Measurements from ENCODE around the gene DDX39A. TPM values are rescaled to one million over a fixed set of nuclear protein-coding genes. Genes with fewer than 3 reads are reported as not detected.

DDX39A gene
- total and polyA plus RNA-seq, 2 donors (not counting 1 experiment from before 2014, with no cell fraction given), result 178 to 393 TPM

DNA sequence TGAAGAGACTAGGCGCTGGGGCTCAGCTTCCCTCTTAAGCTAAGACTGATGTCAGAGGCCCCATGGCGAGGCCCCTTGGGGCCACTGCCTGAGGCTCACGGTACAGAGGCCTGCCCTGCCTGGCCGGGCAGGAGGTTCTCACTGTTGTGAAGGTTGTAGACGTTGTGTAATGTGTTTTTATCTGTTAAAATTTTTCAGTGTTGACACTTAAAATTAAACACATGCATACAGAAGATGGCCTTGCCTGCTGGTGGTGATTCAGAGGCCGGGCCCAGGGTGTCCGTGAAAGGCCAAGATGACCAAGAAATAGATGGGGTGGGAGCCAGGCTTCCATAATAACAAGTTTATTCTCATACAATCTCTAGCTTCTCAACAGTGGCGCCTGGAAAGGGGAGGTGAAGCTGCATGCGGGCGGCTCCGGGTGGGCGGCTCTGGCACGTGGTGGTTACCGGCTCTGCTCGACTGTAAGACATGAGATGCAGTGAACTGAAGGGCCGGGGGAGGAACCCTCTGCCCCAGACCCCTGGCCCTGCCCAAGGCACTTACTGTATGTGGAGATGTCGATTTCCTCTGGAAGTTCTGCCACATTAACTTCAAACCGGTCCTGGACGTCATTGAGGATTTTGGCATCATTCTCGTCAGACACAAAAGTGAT lies 10.5 kb downstream of the DDX39A start:
- ChIA-PET CTCF (interaction anchor here (3.2 to 8.9 kb wide), 4 partner anchors 27 to 272 kb away, joined by 14 to 213 read pairs (median 39); partner anchors contain the start of genes ADGRE5 and ASF1B), POLR2A (interaction anchor here (0.8 to 1.5 kb wide), 2 partner anchors 27 to 272 kb away, joined by 3 to 4 read pairs; partner anchors contain the start of genes ADGRE5 and ASF1B)
- peaks cover 0 to 89% of the 10 kb centered on the region in 2 experiments for H3K36me3 ChIP-seq (replicated peaks in 1 of 2; ENCODE audit: control extremely low read depth in 1 of 2, control insufficient read depth in 1 of 2, extremely low read depth in 1 of 2, insufficient read depth in 2 of 2, low read length in 1 of 2)
- H3K4me3 ChIP-seq (ENCODE audit: control extremely low read depth in 1 of 5, extremely low read depth in 1 of 5, insufficient read depth in 1 of 5, low read depth in 2 of 5, low read length in 4 of 5), result no peak overlapping the region
- H3K9me3 ChIP-seq (ENCODE audit: control extremely low read depth in 1 of 3, control insufficient read depth in 2 of 3, insufficient read depth in 1 of 3, low read length in 2 of 3), result peaks cover 0 to 5% (median 0%) of the 10 kb centered on the region in 3 donors
- H4K20me1 ChIP-seq (ENCODE audit: control insufficient read depth, insufficient read depth, low read length, poor library complexity, severe bottlenecking), result peaks cover 74% of the 10 kb centered on the region
- no peak overlapping the region for H2AFZ ChIP-seq (ENCODE audit: insufficient read depth, low read depth, low read length, poor library complexity, severe bottlenecking)
- TF ChIP-seq EZH2 (IDR thresholded peaks at IDR 0.05; ENCODE audit: borderline replicate concordance, insufficient read depth, low read depth, low read length, poor library complexity, severe bottlenecking), result no peak
- TF ChIP-seq, protein P1, sequence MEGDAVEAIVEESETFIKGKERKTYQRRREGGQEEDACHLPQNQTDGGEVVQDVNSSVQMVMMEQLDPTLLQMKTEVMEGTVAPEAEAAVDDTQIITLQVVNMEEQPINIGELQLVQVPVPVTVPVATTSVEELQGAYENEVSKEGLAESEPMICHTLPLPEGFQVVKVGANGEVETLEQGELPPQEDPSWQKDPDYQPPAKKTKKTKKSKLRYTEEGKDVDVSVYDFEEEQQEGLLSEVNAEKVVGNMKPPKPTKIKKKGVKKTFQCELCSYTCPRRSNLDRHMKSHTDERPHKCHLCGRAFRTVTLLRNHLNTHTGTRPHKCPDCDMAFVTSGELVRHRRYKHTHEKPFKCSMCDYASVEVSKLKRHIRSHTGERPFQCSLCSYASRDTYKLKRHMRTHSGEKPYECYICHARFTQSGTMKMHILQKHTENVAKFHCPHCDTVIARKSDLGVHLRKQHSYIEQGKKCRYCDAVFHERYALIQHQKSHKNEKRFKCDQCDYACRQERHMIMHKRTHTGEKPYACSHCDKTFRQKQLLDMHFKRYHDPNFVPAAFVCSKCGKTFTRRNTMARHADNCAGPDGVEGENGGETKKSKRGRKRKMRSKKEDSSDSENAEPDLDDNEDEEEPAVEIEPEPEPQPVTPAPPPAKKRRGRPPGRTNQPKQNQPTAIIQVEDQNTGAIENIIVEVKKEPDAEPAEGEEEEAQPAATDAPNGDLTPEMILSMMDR (IDR thresholded peaks at IDR 0.05), result no peak
- no peak overlapping the region for H3K27ac ChIP-seq (ENCODE audit: low read length in 2 of 2)
- ATAC-seq (ENCODE audit: low read depth) (peak; percentile 15), DNase-seq (peak; percentile 56)
- intact Hi-C loops (cut with micrococcal nuclease), result no loop called here
- H3K4me1 ChIP-seq (ENCODE audit: control insufficient read depth in 2 of 2, insufficient read depth in 2 of 2, low read length in 2 of 2), result peaks cover 8 to 37% of the 10 kb centered on the region in 2 donors
- H3K9ac ChIP-seq (ENCODE audit: low read length), result no peak overlapping the region
- 82% methylated on average over 13 of the region's 20 CpGs for WGBS (ENCODE audit: insufficient coverage)
- no peaks in the 10 kb centered on the region for H3K27me3 ChIP-seq (replicated peaks in 1 of 4; ENCODE audit: control extremely low read depth in 1 of 4, control insufficient read depth in 3 of 4, insufficient read depth in 4 of 4, low read length in 3 of 4)
- Mint-ChIP-seq H3K27me3 (no peaks in the 10 kb centered on the region), H3K4me3 (no peak overlapping the region), H3K9me3 (ENCODE audit: insufficient read depth) (no peaks in the 10 kb centered on the region), H3K4me1 (peaks cover 48% of the 10 kb centered on the region), H3K27ac (peak overlapping the region; percentile 75)
- H3K4me2 ChIP-seq (replicated peaks; ENCODE audit: low read depth, low read length, poor library complexity, severe bottlenecking), result no peak overlapping the region
- peaks cover 31% of the 10 kb centered on the region for H3K79me2 ChIP-seq (ENCODE audit: control insufficient read depth, insufficient read depth, low read length)
